Uterus (tissue), 4 donors: Measurements from ENCODE around the gene THAP4. TPM values are rescaled to one million over a fixed set of nuclear protein-coding genes. Genes with fewer than 3 reads are reported as not detected.

Experiments used
- DNase-seq, 2 donors: peaks; one replicate each; pipeline ENCODE4 v3.0.0-alpha.2; 2019 to 2020
- H3K27ac ChIP-seq, 2 donors: fragments of 200-600 bp; sonication (generic); 1 replicate in 1 of 2; 2 replicates in 1 of 2; pipeline ENCODE4 v1.5.1; 2016 to 2018
- H3K27me3 ChIP-seq, 2 donors: fragments of 200-600 bp; sonication (generic); one replicate each; pipeline ENCODE4 v1.5.1; 2018 to 2019; ENCODE audit warnings: control low read depth in 1 of 2
- H3K36me3 ChIP-seq, 2 donors: fragments of 200-600 bp; sonication (generic); one replicate each; pipeline ENCODE4 v1.5.1; 2019; ENCODE audit warnings: control low read depth in 1 of 2
- H3K4me1 ChIP-seq, 2 donors: fragments of 200-600 bp; sonication (generic); one replicate each; pipeline ENCODE4 v1.5.1; 2018 to 2019; ENCODE audit warnings: control low read depth in 1 of 2
- H3K4me3 ChIP-seq, 2 donors: fragments of 200-600 bp; sonication (generic); 1 replicate in 1 of 2; 2 replicates in 1 of 2; pipeline ENCODE4 v1.5.1; 2018 to 2019; ENCODE audit warnings: mild to moderate bottlenecking in 1 of 2
- H3K9me3 ChIP-seq, 2 donors: fragments of 200-600 bp; sonication (generic); one replicate each; pipeline ENCODE4 v1.5.1; 2019; ENCODE audit warnings: control low read depth in 1 of 2
- POLR2A ChIP-seq, 2 donors: fragments of 450-650 bp; IDR thresholded peaks; one replicate each; pipeline ENCODE4 v1.6.1; 2016; ENCODE audit warnings: antibody characterized with exemption in 2 of 2, mild to moderate bottlenecking in 1 of 2, moderate library complexity in 1 of 2
- intact Hi-C: fragments of 100-400 bp; cut with DNase I; formaldehyde crosslinking; loops from one replicate; pipeline ENCODE4 v1.15.1; 2023; ENCODE audit warnings: low total_unique reads
- total RNA-seq, 4 donors: library from RNA; depleted of rRNA in 3 of 4; stranded (reverse); fragments of >200 nt in 3 of 4; gene quantifications; one replicate each; pipeline versions ENCODE4 v1.1.0 to v1.2.4, GENCODE V29; 2014 to 2023
- TF ChIP-seq, protein P1 (sequence below), 4 experiments: fragments of 200-600 bp in 2 of 4; fragments of 450-650 bp in 2 of 4; sonication (generic) in 2 of 4; IDR thresholded peaks; one replicate each; pipeline ENCODE4 v1.5.1; 2016 to 2019; ENCODE audit warnings: antibody characterized with exemption in 4 of 4, mild to moderate bottlenecking in 2 of 4, moderate library complexity in 1 of 4
- donor health status: DM: yes; HTN: yes; CAD: no.

The THAP4 gene
- total RNA-seq, 4 donors from 2014 or later, result 21.2 to 42.7 (median 28.9) TPM

DNA sequence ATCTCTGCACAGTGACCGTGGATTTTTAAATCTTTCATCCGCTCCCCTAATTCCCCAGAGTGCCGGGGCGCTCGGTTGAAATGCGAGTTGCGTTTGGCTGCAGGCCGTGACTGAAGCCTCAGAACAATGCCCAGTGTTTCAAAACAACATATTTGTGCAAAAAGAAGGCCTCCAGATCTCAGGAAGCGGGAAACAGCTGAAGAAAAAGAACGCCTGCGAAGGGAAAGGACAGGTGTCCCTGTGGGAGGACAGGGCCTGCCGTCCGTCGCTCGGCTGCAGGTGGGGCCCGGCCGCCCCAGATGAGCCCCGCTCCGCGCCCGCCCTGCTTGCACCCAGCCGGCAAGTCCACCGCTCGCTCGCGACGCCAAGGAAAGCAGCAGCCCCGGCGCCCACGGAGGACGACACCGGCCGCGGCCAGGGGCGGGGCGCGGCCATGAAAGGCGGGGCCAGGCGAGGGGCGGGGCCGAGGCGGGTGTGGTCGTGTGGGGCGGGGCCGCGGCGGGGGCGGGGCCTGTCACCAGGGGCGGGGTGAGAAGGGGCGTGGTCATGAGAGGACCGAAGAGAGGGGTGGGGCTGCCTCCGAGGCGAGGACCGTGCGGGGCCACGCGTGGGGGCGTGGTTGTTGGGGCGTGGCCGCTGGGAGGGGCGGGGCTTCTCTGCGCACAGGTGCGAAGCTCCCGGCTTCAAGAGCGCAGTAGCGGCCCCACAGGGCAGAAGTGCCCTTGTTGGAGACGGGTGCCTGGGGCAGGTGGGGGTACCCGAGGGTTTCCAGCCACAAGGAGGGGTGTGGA, 96.0 kb downstream of the THAP4 start:
- Histone ChIP-seq H3K4me1 (peaks cover 0 to 7% of the 10 kb centered on the region in 2 donors), H3K9me3 (no peaks in the 10 kb centered on the region), H3K36me3 (no peaks in the 10 kb centered on the region), H3K4me3 (peak overlapping the region; percentile 10 to 35), H3K27me3 (no peaks in the 10 kb centered on the region), H3K27ac (peak overlapping the region in 1 of 2 donors; percentile 66)
- TF ChIP-seq POLR2A (IDR thresholded peaks at IDR 0.05), result no peak
- TF ChIP-seq, protein P1, sequence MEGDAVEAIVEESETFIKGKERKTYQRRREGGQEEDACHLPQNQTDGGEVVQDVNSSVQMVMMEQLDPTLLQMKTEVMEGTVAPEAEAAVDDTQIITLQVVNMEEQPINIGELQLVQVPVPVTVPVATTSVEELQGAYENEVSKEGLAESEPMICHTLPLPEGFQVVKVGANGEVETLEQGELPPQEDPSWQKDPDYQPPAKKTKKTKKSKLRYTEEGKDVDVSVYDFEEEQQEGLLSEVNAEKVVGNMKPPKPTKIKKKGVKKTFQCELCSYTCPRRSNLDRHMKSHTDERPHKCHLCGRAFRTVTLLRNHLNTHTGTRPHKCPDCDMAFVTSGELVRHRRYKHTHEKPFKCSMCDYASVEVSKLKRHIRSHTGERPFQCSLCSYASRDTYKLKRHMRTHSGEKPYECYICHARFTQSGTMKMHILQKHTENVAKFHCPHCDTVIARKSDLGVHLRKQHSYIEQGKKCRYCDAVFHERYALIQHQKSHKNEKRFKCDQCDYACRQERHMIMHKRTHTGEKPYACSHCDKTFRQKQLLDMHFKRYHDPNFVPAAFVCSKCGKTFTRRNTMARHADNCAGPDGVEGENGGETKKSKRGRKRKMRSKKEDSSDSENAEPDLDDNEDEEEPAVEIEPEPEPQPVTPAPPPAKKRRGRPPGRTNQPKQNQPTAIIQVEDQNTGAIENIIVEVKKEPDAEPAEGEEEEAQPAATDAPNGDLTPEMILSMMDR (IDR thresholded peaks at IDR 0.05), result no peak
- intact Hi-C loops, result no loop called here
- peak in 1 of 2 donors; percentile 59 for DNase-seq

DNA sequence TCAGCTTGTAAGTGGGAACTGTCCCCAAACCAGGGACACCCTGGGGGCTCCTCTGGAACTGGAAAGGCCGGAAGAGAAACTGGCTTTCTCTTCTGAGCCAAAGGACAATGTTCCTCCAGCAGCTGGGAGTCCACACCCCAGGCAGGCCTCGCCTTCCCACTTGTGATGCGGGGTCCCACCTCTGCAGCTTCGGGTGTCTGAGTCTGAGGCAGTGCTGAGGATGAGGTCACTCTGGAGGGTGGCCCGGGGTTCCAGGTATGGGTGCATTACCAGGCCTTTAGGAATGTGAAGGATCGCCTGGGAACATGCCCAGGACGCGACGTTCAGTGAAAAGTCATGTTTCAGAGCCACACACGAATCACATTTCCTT, 96.6 kb downstream of the THAP4 start:
- peak overlapping the region in 1 of 2 donors; percentile 66 for H3K27ac ChIP-seq
- no peak for DNase-seq
- H3K36me3 ChIP-seq, result no peaks in the 10 kb centered on the region
- peaks cover 0 to 7% of the 10 kb centered on the region in 2 donors for H3K4me1 ChIP-seq
- no peak for TF ChIP-seq POLR2A (IDR thresholded peaks at IDR 0.05)
- TF ChIP-seq, protein P1 (IDR thresholded peaks at IDR 0.05), result no peak
- H3K27me3 ChIP-seq, result no peaks in the 10 kb centered on the region
- intact Hi-C loops, result no loop called here
- H3K9me3 ChIP-seq, result no peaks in the 10 kb centered on the region
- H3K4me3 ChIP-seq, result peak overlapping the region; percentile 10 to 35

DNA sequence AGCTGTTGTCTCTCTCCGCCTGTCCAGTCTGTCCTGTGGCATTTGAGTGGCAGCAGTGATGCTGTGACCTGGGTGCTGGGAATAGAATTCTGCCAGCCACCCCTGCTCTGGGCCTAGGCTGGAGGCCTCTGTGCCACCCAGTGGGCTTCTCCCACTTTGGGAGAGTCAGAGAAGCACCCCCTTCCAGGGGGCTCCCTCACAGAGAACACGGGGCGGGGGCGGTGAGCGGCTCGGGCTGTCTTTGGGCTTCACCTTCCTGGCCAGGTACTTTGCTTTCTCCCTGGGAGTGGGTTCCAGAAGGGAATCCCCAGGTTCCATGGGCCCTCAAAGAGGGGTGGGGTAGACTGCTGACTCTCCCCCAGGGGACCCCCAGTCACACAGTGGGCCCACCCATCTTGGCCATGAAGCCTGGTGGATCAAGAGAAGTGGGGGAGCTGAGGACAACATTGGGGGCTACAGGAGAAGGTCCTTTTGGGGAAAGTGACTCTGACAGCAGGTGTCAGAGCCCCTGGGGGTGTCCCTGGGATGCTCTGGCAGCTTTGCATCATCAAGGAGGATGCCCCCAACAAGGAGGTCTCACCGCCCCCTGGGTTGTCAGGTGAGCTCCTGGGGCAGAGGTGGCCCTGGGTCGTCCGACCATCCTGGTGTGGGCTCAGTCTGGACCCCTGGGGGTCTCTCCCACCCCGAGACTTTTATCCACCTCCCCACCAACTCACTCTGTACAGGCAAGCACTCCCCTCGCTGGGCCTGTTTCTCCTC, 97.2 kb downstream of the THAP4 start:
- TF ChIP-seq, protein P1 (IDR thresholded peaks at IDR 0.05), result no peak
- TF ChIP-seq POLR2A (IDR thresholded peaks at IDR 0.05), result no peak
- Histone ChIP-seq H3K9me3 (no peaks in the 10 kb centered on the region), H3K36me3 (no peaks in the 10 kb centered on the region), H3K27ac (peak overlapping the region in 1 of 2 donors; percentile 9), H3K27me3 (no peaks in the 10 kb centered on the region), H3K4me3 (no peak overlapping the region), H3K4me1 (peaks cover 0 to 7% of the 10 kb centered on the region in 2 donors)
- no peak for DNase-seq
- intact Hi-C loops, result no loop called here

DNA sequence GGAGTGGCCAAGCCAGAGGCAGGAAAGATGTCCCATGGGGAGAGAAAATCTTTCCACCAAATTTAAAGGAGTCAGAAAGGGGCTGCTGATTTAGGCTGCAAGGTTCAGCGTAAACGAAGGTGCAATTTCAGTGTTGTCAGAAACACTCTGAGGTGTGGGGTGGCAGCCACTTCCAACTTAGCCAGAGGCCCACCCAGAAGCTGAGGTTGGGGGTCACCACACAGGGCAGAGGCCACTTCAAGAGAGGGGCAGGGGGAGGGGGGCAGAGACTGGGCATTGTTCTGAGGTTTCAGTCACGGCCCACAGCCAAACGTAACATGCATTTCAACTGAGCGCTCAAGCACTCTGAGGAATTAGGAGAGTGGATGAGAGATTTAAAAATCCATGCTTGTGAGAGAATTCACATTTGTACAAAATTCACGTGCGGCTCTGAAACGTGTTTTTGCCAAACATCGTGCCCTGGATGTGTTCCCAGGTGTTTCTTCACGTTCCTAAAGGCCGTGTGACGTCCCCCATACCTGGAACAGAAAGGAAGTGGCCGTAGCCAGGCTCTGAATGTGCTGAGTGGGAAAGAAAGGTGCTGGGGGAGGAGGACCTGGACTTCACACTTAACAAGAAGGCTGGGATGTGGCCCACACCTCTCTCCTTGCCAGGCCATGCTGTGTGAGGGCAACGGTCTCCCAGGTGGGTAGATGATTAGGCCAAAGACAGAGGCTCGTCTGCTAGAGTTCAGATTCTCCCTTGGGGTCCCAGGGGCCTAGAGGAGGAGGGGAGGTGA, 97.9 kb downstream of the THAP4 start:
- Histone ChIP-seq H3K27me3 (no peaks in the 10 kb centered on the region), H3K4me3 (no peak overlapping the region), H3K4me1 (peaks cover 0 to 7% of the 10 kb centered on the region in 2 donors), H3K36me3 (no peaks in the 10 kb centered on the region), H3K27ac (no peak overlapping the region), H3K9me3 (no peaks in the 10 kb centered on the region)
- no peak for DNase-seq
- TF ChIP-seq POLR2A (IDR thresholded peaks at IDR 0.05), result no peak
- TF ChIP-seq, protein P1 (IDR thresholded peaks at IDR 0.05), result no peak
- intact Hi-C loops, result no loop called here
